Mesenchymal stem cell (in vitro differentiated cells and primary cell): ENCODE data around the gene EPHA2. TPM values are rescaled to one million over a fixed set of nuclear protein-coding genes. Genes with fewer than 3 reads are reported as not detected.
A peak's percentile ranks its signal among the peaks of the same experiment; 100 is the strongest.

Experiments
- DNase-seq: peaks from one replicate; pipeline ENCODE4 v3.0.0-alpha.2; 2013
- H2AFZ ChIP-seq: one replicate; pipeline ENCODE4 v1.6.1; 2013; ENCODE audit warnings: low read depth, mild to moderate bottlenecking, control low read depth, inconsistent platforms, low read length, moderate library complexity
- H2AK5ac ChIP-seq: 2 replicates; pipeline ENCODE4 v1.6.1; 2013; ENCODE audit warnings: low read length, moderate library complexity, mild to moderate bottlenecking, inconsistent platforms; ENCODE audit not compliant: severe bottlenecking
- H2BK120ac ChIP-seq: one replicate; pipeline ENCODE4 v1.6.1; 2013; ENCODE audit warnings: low read depth, mild to moderate bottlenecking, inconsistent platforms, low read length, moderate library complexity
- H2BK12ac ChIP-seq, 2 experiments: one replicate each; pipeline ENCODE4 v1.6.1; 2013; ENCODE audit warnings: inconsistent platforms in 2 of 2, low read length in 2 of 2, mild to moderate bottlenecking in 2 of 2, moderate library complexity in 2 of 2, control low read depth in 1 of 2
- H2BK15ac ChIP-seq: one replicate; pipeline ENCODE4 v1.6.1; 2013; ENCODE audit warnings: mild to moderate bottlenecking, low read depth, inconsistent platforms; ENCODE audit not compliant: poor library complexity, severe bottlenecking
- H2BK5ac ChIP-seq: 2 replicates; pipeline ENCODE4 v1.6.1; 2013; ENCODE audit warnings: low read depth, mild to moderate bottlenecking, low read length, control low read depth, inconsistent platforms; ENCODE audit not compliant: poor library complexity, severe bottlenecking
- H3K14ac ChIP-seq, 2 experiments: one replicate each; pipeline ENCODE4 v1.6.1; 2013; ENCODE audit warnings: inconsistent platforms in 2 of 2, low read length in 2 of 2, control low read depth in 1 of 2, mild to moderate bottlenecking in 1 of 2, moderate library complexity in 1 of 2
- H3K18ac ChIP-seq, 2 experiments: one replicate each; pipeline ENCODE4 v1.6.1; 2013; ENCODE audit warnings: inconsistent platforms in 2 of 2, low read length in 2 of 2, control low read depth in 1 of 2, low read depth in 1 of 2, mild to moderate bottlenecking in 1 of 2
- H3K23ac ChIP-seq, 2 experiments: one replicate each; pipeline ENCODE4 v1.6.1; 2013; ENCODE audit warnings: inconsistent platforms in 2 of 2, low read length in 2 of 2, mild to moderate bottlenecking in 2 of 2, moderate library complexity in 2 of 2, control low read depth in 1 of 2
- H3K27ac ChIP-seq: 2 replicates; pipeline ENCODE4 v1.5.1; 2013; ENCODE audit warnings: mild to moderate bottlenecking, moderate library complexity, low read length, control low read depth, inconsistent platforms; ENCODE audit not compliant: poor library complexity, severe bottlenecking
- H3K27me3 ChIP-seq, 2 experiments: 2 replicates each; pipeline versions ENCODE4 v1.6.1 to v1.7.0; 2013; ENCODE audit warnings: low read length in 2 of 2, mild to moderate bottlenecking in 2 of 2, moderate library complexity in 2 of 2, control low read depth in 1 of 2, inconsistent platforms in 1 of 2; ENCODE audit not compliant: control insufficient read depth in 1 of 2, insufficient read depth in 1 of 2
- H3K36me3 ChIP-seq, 2 experiments: 2 replicates each; pipeline versions ENCODE4 v1.6.1 to v1.7.0; 2013; ENCODE audit warnings: low read length in 2 of 2, control low read depth in 1 of 2, inconsistent platforms in 1 of 2, low read depth in 1 of 2, mild to moderate bottlenecking in 1 of 2; ENCODE audit not compliant: insufficient read depth in 2 of 2, control insufficient read depth in 1 of 2
- H3K4ac ChIP-seq, 2 experiments: one replicate each; pipeline ENCODE4 v1.6.1; 2013; ENCODE audit warnings: inconsistent platforms in 2 of 2, low read length in 2 of 2, mild to moderate bottlenecking in 2 of 2, moderate library complexity in 2 of 2, control low read depth in 1 of 2, low read depth in 1 of 2
- H3K4me1 ChIP-seq: 2 replicates; pipeline ENCODE4 v1.6.1; 2013; ENCODE audit warnings: low read depth, low read length, control low read depth; ENCODE audit not compliant: control insufficient read depth, insufficient read depth
- H3K4me2 ChIP-seq: 2 replicates; pipeline ENCODE4 v1.6.1; 2013; ENCODE audit warnings: low read length, mild to moderate bottlenecking, inconsistent platforms; ENCODE audit not compliant: poor library complexity, severe bottlenecking
- H3K4me3 ChIP-seq, 2 experiments: 2 replicates each; pipeline versions ENCODE4 v1.5.1 to v1.7.0; 2013; ENCODE audit warnings: low read length in 2 of 2, mild to moderate bottlenecking in 2 of 2, control low read depth in 1 of 2, low read depth in 1 of 2; ENCODE audit not compliant: insufficient read depth in 1 of 2
- H3K79me1 ChIP-seq: replicated peaks from 2 replicates; pipeline ENCODE4 v1.6.1; 2013; ENCODE audit warnings: mild to moderate bottlenecking, control low read depth, low read length, inconsistent platforms; ENCODE audit not compliant: poor library complexity, severe bottlenecking
- H3K9ac ChIP-seq: 2 replicates; pipeline ENCODE4 v1.7.0; 2013; ENCODE audit warnings: mild to moderate bottlenecking, low read length, moderate library complexity
- H3K9me3 ChIP-seq: 2 replicates; pipeline ENCODE4 v1.7.0; 2013; ENCODE audit warnings: mild to moderate bottlenecking, low read length; ENCODE audit not compliant: control insufficient read depth
- H4K8ac ChIP-seq: one replicate; pipeline ENCODE4 v1.6.1; 2013; ENCODE audit warnings: inconsistent platforms, mild to moderate bottlenecking, low read length, moderate library complexity
- H4K91ac ChIP-seq: one replicate; pipeline ENCODE4 v1.6.1; 2013; ENCODE audit warnings: mild to moderate bottlenecking, low read length, inconsistent platforms
- WGBS: methylation state at CpG from one replicate; pipeline ENCODE4 v1.1.7; 2013; ENCODE audit warnings: mixed read lengths; 5-methylcytosine and 5-hydroxymethylcytosine counted together
- polyA plus RNA-seq, 2 experiments: library from polyadenylated mRNA; stranded (reverse); fragments of 200-250 nt; gene quantifications; one replicate each; pipeline ENCODE4 v1.2.3, GENCODE V29; 2013

Gene EPHA2
- polyA plus RNA-seq (2013, experiment 1 of 2): 31.9 TPM
- 31.0 TPM for polyA plus RNA-seq (2013, experiment 2 of 2)

DNA sequence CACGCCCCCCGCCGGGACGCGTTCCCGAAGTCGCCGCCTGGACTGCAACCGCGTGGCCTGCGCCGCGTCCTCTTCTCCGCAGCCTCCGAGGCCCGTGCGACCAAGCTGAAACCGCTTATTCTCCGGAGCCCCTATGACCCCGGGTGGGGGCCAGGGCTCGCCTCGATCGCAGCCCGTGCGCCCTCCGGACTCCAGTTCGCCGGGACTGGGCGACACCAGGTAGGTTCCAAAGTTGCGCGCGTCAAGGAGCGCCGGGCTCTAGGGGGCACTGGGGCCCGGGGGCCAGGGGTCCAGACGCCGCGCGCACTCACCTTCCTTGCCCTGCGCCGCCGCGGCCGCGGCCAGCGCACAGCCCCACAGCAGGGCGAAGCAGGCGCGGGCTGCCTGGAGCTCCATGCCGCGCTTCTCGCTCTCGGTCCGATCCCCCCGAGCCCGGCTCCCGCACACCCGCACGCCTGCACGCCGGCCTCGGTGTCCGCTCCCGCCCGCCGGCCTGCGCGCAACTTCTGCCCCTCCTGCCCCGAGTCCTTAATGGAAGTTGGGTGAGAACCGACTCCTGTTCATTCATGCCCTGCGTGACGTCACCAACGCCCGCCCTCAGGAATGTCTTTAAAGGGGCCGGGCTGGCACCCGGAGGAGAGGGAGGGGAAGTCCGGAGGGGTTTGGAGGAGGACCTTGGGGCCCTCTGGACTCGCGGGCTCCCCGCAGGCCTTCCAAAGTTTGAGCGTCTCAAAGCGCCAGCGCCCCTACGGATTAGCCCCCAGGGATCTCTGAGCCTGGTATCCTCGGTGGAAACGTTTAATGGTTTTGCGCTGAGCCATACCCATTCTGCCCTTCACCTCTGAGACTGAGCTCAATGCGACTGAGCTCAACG lies at the start of gene EPHA2:
EPHA2 (minus strand) TSS at position 533 of the 874 bp plus-strand sequence; CDS start at position 396, 137 bp downstream.
- H3K18ac ChIP-seq: peak within 1 kb of the TSS; percentile 88 to 89
- H2BK5ac ChIP-seq: peak within 1 kb of the TSS; percentile 93
- peak within 1 kb of the TSS; percentile 73 for H4K8ac ChIP-seq
- WGBS: 1% methylated on average over 72 of the region's 89 CpGs
- H2BK120ac ChIP-seq: peak within 1 kb of the TSS; percentile 93
- peak within 1 kb of the TSS; percentile 84 for H2AK5ac ChIP-seq
- peaks cover 33% of the 10 kb centered on the region for H3K4me1 ChIP-seq
- peak within 1 kb of the TSS; percentile 92 to 93 for H2BK12ac ChIP-seq
- peak within 1 kb of the TSS; percentile 95 for H4K91ac ChIP-seq
- H3K14ac ChIP-seq: peak within 1 kb of the TSS in 1 of 2 experiments; percentile 91
- H3K27ac ChIP-seq: peak within 1 kb of the TSS; percentile 96
- H3K23ac ChIP-seq: peak within 1 kb of the TSS in 1 of 2 experiments; percentile 86
- H3K9me3 ChIP-seq: no peaks in the 10 kb centered on the region
- H3K27me3 ChIP-seq: no peaks in the 10 kb centered on the region
- peak within 1 kb of the TSS; percentile 91 for H2BK15ac ChIP-seq
- no peak within 1 kb of the TSS for H2AFZ ChIP-seq
- peaks cover 0 to 20% of the 10 kb centered on the region in 2 experiments for H3K36me3 ChIP-seq
- H3K9ac ChIP-seq: peak within 1 kb of the TSS; percentile 84
- H3K4me3 ChIP-seq: peak within 1 kb of the TSS; percentile 84 to 91
- H3K4me2 ChIP-seq: peak within 1 kb of the TSS; percentile 57
- peak; percentile 95 for DNase-seq
- peak within 1 kb of the TSS; percentile 67 to 83 for H3K4ac ChIP-seq
- H3K79me1 ChIP-seq: peaks cover 2% of the 10 kb centered on the region

DNA sequence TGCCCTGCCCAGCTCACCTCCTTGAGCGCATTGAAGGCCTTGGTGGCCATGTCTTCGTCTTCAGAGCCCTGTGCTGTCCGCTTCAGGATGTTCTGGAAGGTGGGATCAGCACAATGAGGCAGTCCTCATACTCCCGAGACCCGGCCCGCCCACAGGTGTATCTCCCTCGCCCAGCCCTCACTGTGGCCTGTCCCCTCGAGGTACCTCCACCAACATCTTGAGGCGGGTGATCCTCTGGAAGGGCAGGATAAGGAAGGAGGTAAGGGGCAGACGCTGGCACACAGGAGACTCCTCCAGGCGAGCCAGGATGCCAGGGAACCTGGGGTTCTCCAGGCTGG lies 49.4 kb upstream of the EPHA2 start:
- Histone ChIP-seq H3K36me3 (peaks cover 0 to 23% of the 10 kb centered on the region in 2 experiments), H3K4me1 (peaks cover 23% of the 10 kb centered on the region), H2BK5ac (no peak overlapping the region), H2BK15ac (no peak overlapping the region), H3K23ac (no peak overlapping the region), H3K9me3 (no peaks in the 10 kb centered on the region), H3K79me1 (peaks cover 5% of the 10 kb centered on the region), H3K4me2 (no peak overlapping the region), H2BK12ac (no peak overlapping the region), H3K27me3 (no peaks in the 10 kb centered on the region), H3K27ac (no peak overlapping the region), H3K9ac (no peak overlapping the region), H2AK5ac (no peak overlapping the region), H2BK120ac (no peak overlapping the region), H3K4ac (no peak overlapping the region), H2AFZ (no peak overlapping the region), H3K18ac (no peak overlapping the region), H4K91ac (no peak overlapping the region), H3K14ac (no peak overlapping the region), H3K4me3 (no peak overlapping the region), H4K8ac (no peak overlapping the region)
- WGBS: 92% methylated on average over 11 of the region's 11 CpGs
- no peak for DNase-seq

DNA sequence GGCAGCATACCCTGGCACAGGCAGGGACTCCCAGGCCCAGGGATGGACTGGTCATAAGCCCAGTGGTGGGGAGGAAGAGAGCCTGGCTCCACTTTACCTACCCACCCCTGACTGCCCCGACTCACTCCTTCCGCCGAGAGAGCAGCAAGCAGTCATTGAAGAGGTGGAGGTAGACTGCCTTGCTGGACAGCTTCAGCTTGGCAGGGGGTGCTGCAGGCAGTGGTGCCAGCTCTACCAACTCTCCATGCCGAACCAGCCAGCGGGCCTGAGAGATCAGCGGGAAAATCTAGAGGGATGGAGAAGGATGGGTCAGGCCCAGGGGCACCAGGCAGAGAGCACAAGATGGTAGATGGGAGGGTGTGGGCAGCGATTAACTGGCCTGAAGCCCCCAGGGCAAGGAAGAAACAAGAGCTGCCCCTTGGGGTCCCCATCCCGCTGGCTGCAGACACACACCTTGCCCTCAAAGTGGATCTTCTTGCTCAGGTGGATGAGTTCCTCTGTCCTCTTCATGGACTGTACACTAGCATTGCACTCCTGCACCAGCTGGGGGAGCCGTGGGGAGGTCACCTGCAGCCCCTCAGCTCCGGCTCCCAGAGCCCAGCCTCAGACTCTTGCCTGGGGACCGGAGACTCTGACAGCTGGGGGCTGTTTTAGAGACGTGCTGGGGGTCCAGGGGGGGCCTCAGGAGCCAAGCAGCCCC lies 48.9 kb upstream of the EPHA2 start:
- Histone ChIP-seq H3K36me3 (peaks cover 0 to 23% of the 10 kb centered on the region in 2 experiments), H2BK120ac (no peak overlapping the region), H3K23ac (no peak overlapping the region), H4K91ac (peak overlapping the region; percentile 45), H4K8ac (peak overlapping the region; percentile 19), H3K14ac (no peak overlapping the region), H3K4me3 (no peak overlapping the region), H2BK12ac (no peak overlapping the region), H2BK15ac (no peak overlapping the region), H3K9me3 (no peaks in the 10 kb centered on the region), H3K27me3 (no peaks in the 10 kb centered on the region), H3K79me1 (peaks cover 5% of the 10 kb centered on the region), H2AK5ac (no peak overlapping the region), H3K27ac (no peak overlapping the region), H3K18ac (no peak overlapping the region), H3K4me2 (no peak overlapping the region), H2BK5ac (no peak overlapping the region), H3K4ac (peak overlapping the region in 1 of 2 experiments; percentile 13), H3K4me1 (peaks cover 20% of the 10 kb centered on the region), H2AFZ (no peak overlapping the region), H3K9ac (no peak overlapping the region)
- no peak for DNase-seq
- WGBS: 81% methylated on average over 12 of the region's 12 CpGs

DNA sequence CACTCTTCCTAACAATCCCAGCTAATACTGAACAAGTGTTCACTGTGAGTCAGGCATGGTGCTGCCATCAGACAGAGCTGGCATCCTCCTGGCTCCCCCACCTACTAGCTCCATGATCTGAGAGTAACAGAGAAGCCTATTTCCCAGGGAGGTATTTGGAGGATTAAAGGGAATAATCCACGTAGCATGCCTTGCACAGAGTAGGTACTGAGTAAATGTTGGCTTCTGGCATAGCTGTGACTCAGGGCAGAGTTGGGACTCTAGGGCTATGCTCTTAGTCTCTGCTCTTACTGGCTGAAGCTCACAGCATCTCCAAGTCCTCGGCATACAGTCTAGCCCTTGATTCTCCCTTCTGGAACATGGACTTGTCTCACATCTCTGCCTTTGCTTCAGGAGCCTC lies 48.3 kb upstream of the EPHA2 start:
- Histone ChIP-seq H2AK5ac (no peak overlapping the region), H3K27me3 (no peaks in the 10 kb centered on the region), H3K79me1 (peaks cover 5% of the 10 kb centered on the region), H2AFZ (no peak overlapping the region), H3K23ac (no peak overlapping the region), H3K36me3 (peaks cover 0 to 26% of the 10 kb centered on the region in 2 experiments), H2BK120ac (no peak overlapping the region), H3K9me3 (no peaks in the 10 kb centered on the region), H3K4me1 (peaks cover 17% of the 10 kb centered on the region), H3K4me2 (no peak overlapping the region), H2BK15ac (no peak overlapping the region), H3K4me3 (no peak overlapping the region), H3K27ac (no peak overlapping the region), H3K9ac (no peak overlapping the region), H3K18ac (no peak overlapping the region), H2BK12ac (no peak overlapping the region), H2BK5ac (no peak overlapping the region), H4K8ac (no peak overlapping the region), H3K4ac (no peak overlapping the region), H3K14ac (no peak overlapping the region), H4K91ac (peak overlapping the region; percentile 45)
- DNase-seq: no peak
- WGBS: 96% methylated on average over 2 of the region's 2 CpGs
